ENCODE measurements around the gene MDM4.
"Not testable (repeated sequence)": the region's sequence is repeated elsewhere in the genome, so short reads cannot be mapped to it uniquely, and the experiment has no call there.

The MDM4 gene

GRCh38 chr1:204509186-204509635, 7.0 kb upstream of the MDM4 start:
- FAIRE-seq (no peak), DNase-seq (ENCODE audit: insufficient read length, low spot score) (no peak)
- no peak for TF ChIP-seq POU2F2 (IDR thresholded peaks at IDR 0.05; ENCODE audit: low read depth, low read length)
- no peak for TF ChIP-seq POLR2A (IDR thresholded peaks at IDR 0.05; ENCODE audit: low read depth, low read length)
- no peak for TF ChIP-seq SPI1 (IDR thresholded peaks at IDR 0.05; ENCODE audit: low read depth, low read length)
- TF ChIP-seq PAX5 (IDR thresholded peaks at IDR 0.05; ENCODE audit: insufficient read depth, low read length, severe bottlenecking), result no peak
- no peak for TF ChIP-seq TAF1 (IDR thresholded peaks at IDR 0.05; ENCODE audit: low read depth, low read length)
- TF ChIP-seq POLR2AphosphoS5 (IDR thresholded peaks at IDR 0.05; ENCODE audit: low read depth, low read length), result no peak

GRCh38 chr1:204511366-204511765, 4.8 kb upstream of the MDM4 start:
- no peak for TF ChIP-seq POU2F2 (IDR thresholded peaks at IDR 0.05; ENCODE audit: low read depth, low read length)
- TF ChIP-seq SPI1 (IDR thresholded peaks at IDR 0.05; ENCODE audit: low read depth, low read length), result no peak
- TF ChIP-seq TAF1 (IDR thresholded peaks at IDR 0.05; ENCODE audit: low read depth, low read length), result no peak
- no peak for TF ChIP-seq PAX5 (IDR thresholded peaks at IDR 0.05; ENCODE audit: insufficient read depth, low read length, severe bottlenecking)
- no peak for TF ChIP-seq POLR2A (IDR thresholded peaks at IDR 0.05; ENCODE audit: low read depth, low read length)
- no peak for TF ChIP-seq POLR2AphosphoS5 (IDR thresholded peaks at IDR 0.05; ENCODE audit: low read depth, low read length)
- no peak for DNase-seq (ENCODE audit: insufficient read length, low spot score)
- no peak for FAIRE-seq

- DNase-seq (ENCODE audit: insufficient read length, low spot score) (no peak), FAIRE-seq (no peak)
- TF ChIP-seq SPI1 (IDR thresholded peaks at IDR 0.05; ENCODE audit: low read depth, low read length) (peak; percentile 90), PAX5 (IDR thresholded peaks at IDR 0.05; ENCODE audit: insufficient read depth, low read length, severe bottlenecking) (no peak), POU2F2 (IDR thresholded peaks at IDR 0.05; ENCODE audit: low read depth, low read length) (no peak)
These were observed 3.0 kb upstream of the MDM4 start for GRCh38 chr1:204513117-204513716.

- no peak for DNase-seq (ENCODE audit: insufficient read length, low spot score)
- FAIRE-seq, result no peak
- TF ChIP-seq POU2F2 (IDR thresholded peaks at IDR 0.05; ENCODE audit: low read depth, low read length) (no peak), SPI1 (IDR thresholded peaks at IDR 0.05; ENCODE audit: low read depth, low read length) (no peak), POLR2A (IDR thresholded peaks at IDR 0.05; ENCODE audit: low read depth, low read length) (no peak), POLR2AphosphoS5 (IDR thresholded peaks at IDR 0.05; ENCODE audit: low read depth, low read length) (no peak), TAF1 (IDR thresholded peaks at IDR 0.05; ENCODE audit: low read depth, low read length) (no peak), PAX5 (IDR thresholded peaks at IDR 0.05; ENCODE audit: insufficient read depth, low read length, severe bottlenecking) (no peak)
These were observed 1.4 kb upstream of the MDM4 start for GRCh38 chr1:204514828-204515227.

GRCh38 chr1:204517382-204517781, 1.2 kb downstream of the MDM4 start:
- DNase-seq (ENCODE audit: insufficient read length, low spot score); FAIRE-seq: not testable (repeated sequence)

GRCh38 chr1:204520834-204521709, 4.9 kb downstream of the MDM4 start:
- DNase-seq (ENCODE audit: insufficient read length, low spot score), result no peak
- peak; percentile 23 for FAIRE-seq

GRCh38 chr1:204521941-204522521, 5.8 kb downstream of the MDM4 start:
- 0 out of 2 replicates have a peak, but pooled peaks have one; percentile 39 for TF ChIP-seq SPI1 (IDR thresholded peaks at IDR 0.05; ENCODE audit: low read depth, low read length)
- FAIRE-seq; DNase-seq (ENCODE audit: insufficient read length, low spot score): not testable (repeated sequence)

More at GRCh38 chr1:204520834-204521709, 4.9 kb downstream of the MDM4 start:
- TF ChIP-seq PAX5 (IDR thresholded peaks at IDR 0.05; ENCODE audit: insufficient read depth, low read length, severe bottlenecking) (peak; percentile 6), POLR2A (IDR thresholded peaks at IDR 0.05; ENCODE audit: low read depth, low read length) (no peak), POLR2AphosphoS5 (IDR thresholded peaks at IDR 0.05; ENCODE audit: low read depth, low read length) (peak; percentile 55), TAF1 (IDR thresholded peaks at IDR 0.05; ENCODE audit: low read depth, low read length) (no peak)

GRCh38 chr1:204523605-204524215, 7.5 kb downstream of the MDM4 start:
- TF ChIP-seq TAF1 (IDR thresholded peaks at IDR 0.05; ENCODE audit: low read depth, low read length), result no peak
- no peak for TF ChIP-seq POLR2AphosphoS5 (IDR thresholded peaks at IDR 0.05; ENCODE audit: low read depth, low read length)
- no peak for TF ChIP-seq PAX5 (IDR thresholded peaks at IDR 0.05; ENCODE audit: insufficient read depth, low read length, severe bottlenecking)
- TF ChIP-seq POU2F2 (IDR thresholded peaks at IDR 0.05; ENCODE audit: low read depth, low read length), result no peak
- TF ChIP-seq POLR2A (IDR thresholded peaks at IDR 0.05; ENCODE audit: low read depth, low read length), result no peak
- no peak for TF ChIP-seq SPI1 (IDR thresholded peaks at IDR 0.05; ENCODE audit: low read depth, low read length)
- DNase-seq (ENCODE audit: insufficient read length, low spot score), result no peak

GRCh38 chr1:204524986-204525385, 8.8 kb downstream of the MDM4 start:
- no peak for FAIRE-seq
- DNase-seq (ENCODE audit: insufficient read length, low spot score), result no peak
- TF ChIP-seq PAX5 (IDR thresholded peaks at IDR 0.05; ENCODE audit: insufficient read depth, low read length, severe bottlenecking) (no peak), POLR2A (IDR thresholded peaks at IDR 0.05; ENCODE audit: low read depth, low read length) (no peak), TAF1 (IDR thresholded peaks at IDR 0.05; ENCODE audit: low read depth, low read length) (no peak), POLR2AphosphoS5 (IDR thresholded peaks at IDR 0.05; ENCODE audit: low read depth, low read length) (no peak), POU2F2 (IDR thresholded peaks at IDR 0.05; ENCODE audit: low read depth, low read length) (no peak)

More at GRCh38 chr1:204523605-204524215, 7.5 kb downstream of the MDM4 start:
- no peak for FAIRE-seq

Measured in GM12891 (cell line).